H9 (cell line): Measurements from ENCODE around the gene CACNA2D3. TPM values are rescaled to one million over a fixed set of nuclear protein-coding genes. Genes with fewer than 3 reads are reported as not detected.

ENCODE experiments used
- DNase-seq: peaks from one replicate; pipeline ENCODE4 v3.0.0-alpha.2; 2017
- H2AFZ ChIP-seq: one replicate; pipeline ENCODE4 v1.6.1; 2013; ENCODE audit warnings: mild to moderate bottlenecking, low read length, control low read depth, moderate library complexity
- H2AK5ac ChIP-seq: 2 replicates; pipeline ENCODE4 v1.6.1; 2013; ENCODE audit warnings: low read length, control low read depth, mixed read lengths; ENCODE audit not compliant: insufficient read length
- H2BK120ac ChIP-seq: one replicate; pipeline ENCODE4 v1.6.1; 2013; ENCODE audit warnings: low read depth, mild to moderate bottlenecking, low read length, control low read depth, inconsistent platforms; ENCODE audit not compliant: poor library complexity, severe bottlenecking
- H2BK12ac ChIP-seq: 2 replicates; pipeline ENCODE4 v1.6.1; 2013; ENCODE audit warnings: low read length, control low read depth, mixed read lengths, low read depth; ENCODE audit not compliant: insufficient read length
- H2BK15ac ChIP-seq: 2 replicates; pipeline ENCODE4 v1.6.1; 2013; ENCODE audit warnings: low read depth, low read length, control low read depth
- H2BK20ac ChIP-seq: one replicate; pipeline ENCODE4 v1.6.1; 2013; ENCODE audit warnings: low read depth, mild to moderate bottlenecking, low read length, control low read depth, inconsistent platforms; ENCODE audit not compliant: poor library complexity, severe bottlenecking
- H2BK5ac ChIP-seq: 2 replicates; pipeline ENCODE4 v1.6.1; 2013; ENCODE audit warnings: low read length, control low read depth, mixed read lengths; ENCODE audit not compliant: insufficient read length
- H3K14ac ChIP-seq: 2 replicates; pipeline ENCODE4 v1.6.1; 2013; ENCODE audit warnings: low read length, control low read depth; ENCODE audit not compliant: insufficient read depth
- H3K18ac ChIP-seq: 2 replicates; pipeline ENCODE4 v1.6.1; 2013; ENCODE audit warnings: low read depth, mild to moderate bottlenecking, mixed read lengths, low read length, control low read depth; ENCODE audit not compliant: insufficient read length
- H3K23ac ChIP-seq: 2 replicates; pipeline ENCODE4 v1.6.1; 2013; ENCODE audit warnings: low read length, control low read depth, mixed read lengths, low read depth; ENCODE audit not compliant: insufficient read length
- H3K23me2 ChIP-seq: 2 replicates; pipeline ENCODE4 v1.6.1; 2013; ENCODE audit warnings: low read depth, mild to moderate bottlenecking, mixed read lengths, low read length, control low read depth; ENCODE audit not compliant: insufficient read length, poor library complexity, severe bottlenecking
- H3K27ac ChIP-seq: 2 replicates; pipeline ENCODE4 v1.5.1; 2013; ENCODE audit warnings: low read length, control low read depth, mixed read lengths, low read depth; ENCODE audit not compliant: insufficient read length
- H3K27me3 ChIP-seq: 2 replicates; pipeline ENCODE4 v1.6.1; 2013; ENCODE audit warnings: low read length, control low read depth, inconsistent platforms; ENCODE audit not compliant: insufficient read depth
- H3K4ac ChIP-seq: 2 replicates; pipeline ENCODE4 v1.6.1; 2013; ENCODE audit warnings: low read depth, mild to moderate bottlenecking, control low read depth, inconsistent platforms, low read length, moderate library complexity
- H3K4me1 ChIP-seq: 2 replicates; pipeline ENCODE4 v1.6.1; 2013; ENCODE audit warnings: low read length, control low read depth, inconsistent platforms; ENCODE audit not compliant: insufficient read depth
- H3K4me2 ChIP-seq: 2 replicates; pipeline ENCODE4 v1.6.1; 2013; ENCODE audit warnings: low read length, control low read depth, mixed read lengths; ENCODE audit not compliant: insufficient read length, insufficient read depth
- H3K56ac ChIP-seq: 2 replicates; pipeline ENCODE4 v1.6.1; 2013; ENCODE audit warnings: low read depth, mild to moderate bottlenecking, mixed read lengths, low read length, control low read depth; ENCODE audit not compliant: insufficient read length
- H3K79me1 ChIP-seq: 2 replicates; pipeline ENCODE4 v1.6.1; 2013; ENCODE audit warnings: low read depth, mild to moderate bottlenecking, moderate library complexity, low read length, control low read depth, inconsistent platforms; ENCODE audit not compliant: insufficient read depth, poor library complexity, severe bottlenecking
- H3K79me2 ChIP-seq: 2 replicates; pipeline ENCODE4 v1.6.1; 2013; ENCODE audit warnings: low read length, control low read depth, inconsistent platforms; ENCODE audit not compliant: insufficient read depth
- H3K9ac ChIP-seq: 2 replicates; pipeline ENCODE4 v1.6.1; 2013; ENCODE audit warnings: low read length, control low read depth, mixed read lengths; ENCODE audit not compliant: insufficient read length; ENCODE audit errors: extremely low read depth
- H3K9me3 ChIP-seq: one replicate; pipeline ENCODE4 v1.6.1; 2013; ENCODE audit warnings: low read depth, low read length, inconsistent platforms; ENCODE audit not compliant: control insufficient read depth
- H3T11ph ChIP-seq: one replicate; pipeline ENCODE4 v1.6.1; 2013; ENCODE audit warnings: mild to moderate bottlenecking, low read length, control low read depth, inconsistent platforms
- H4K20me1 ChIP-seq: one replicate; pipeline ENCODE4 v1.6.1; 2013; ENCODE audit not compliant: control insufficient read depth, insufficient read length, insufficient read depth
- H4K5ac ChIP-seq: 2 replicates; pipeline ENCODE4 v1.6.1; 2013; ENCODE audit warnings: low read depth, mild to moderate bottlenecking, mixed read lengths, low read length, control low read depth; ENCODE audit not compliant: insufficient read length
- H4K8ac ChIP-seq: replicated peaks from 2 replicates; pipeline ENCODE4 v1.6.1; 2013; ENCODE audit warnings: low read length, control low read depth, mixed read lengths, low read depth; ENCODE audit not compliant: insufficient read length
- H4K91ac ChIP-seq: 2 replicates; pipeline ENCODE4 v1.6.1; 2013; ENCODE audit warnings: low read depth, mild to moderate bottlenecking, moderate library complexity, mixed read lengths, low read length, control low read depth; ENCODE audit not compliant: insufficient read length
- H3K27ac Mint-ChIP-seq, 3 experiments: 2 replicates in 2 of 3; 3 replicates in 1 of 3; pipeline ENCODE4 v1.8.0; 2020 to 2021; ENCODE audit warnings: mixed read lengths in 3 of 3, mild to moderate bottlenecking in 1 of 3, moderate library complexity in 1 of 3
- H3K27me3 Mint-ChIP-seq: 2 replicates; pipeline ENCODE4 v1.8.0; 2021; ENCODE audit warnings: low read depth, mild to moderate bottlenecking, moderate library complexity, mixed read lengths
- H3K36me3 Mint-ChIP-seq, 3 experiments: 2 replicates in 2 of 3; 3 replicates in 1 of 3; pipeline ENCODE4 v1.8.0; 2020 to 2021; ENCODE audit warnings: low read depth in 3 of 3, mixed read lengths in 3 of 3; ENCODE audit not compliant: insufficient read depth in 1 of 3
- H3K4me1 Mint-ChIP-seq, 2 experiments: 2 replicates each; pipeline ENCODE4 v1.8.0; 2020; ENCODE audit warnings: mixed read lengths in 2 of 2
- H3K4me3 Mint-ChIP-seq, 2 experiments: 2 replicates in 1 of 2; 3 replicates in 1 of 2; pipeline ENCODE4 v1.8.0; 2020 to 2021; ENCODE audit warnings: mild to moderate bottlenecking in 2 of 2, mixed read lengths in 2 of 2, moderate library complexity in 1 of 2
- H3K9me3 Mint-ChIP-seq, 2 experiments: 2 replicates in 1 of 2; 3 replicates in 1 of 2; pipeline ENCODE4 v1.8.0; 2020; ENCODE audit warnings: mild to moderate bottlenecking in 2 of 2, mixed read lengths in 2 of 2, moderate library complexity in 1 of 2
- CTCF ChIP-seq: fragments of 200-600 bp; sonication (generic); conservative IDR thresholded peaks from 3 replicates; pipeline ENCODE4 v1.8.0; 2021; ENCODE audit warnings: antibody characterized with exemption, mild to moderate bottlenecking
- WGBS: extraction: QIAGEN DNeasy Blood & Tissue Kit; methylation state at CpG from one replicate; pipeline ENCODE4 v1.1.7; 2013; ENCODE audit warnings: missing lambda C conversion rate, low lambda C conversion rate, mixed read lengths; ENCODE audit not compliant: insufficient read length; ENCODE audit errors: extremely low coverage; 5-methylcytosine and 5-hydroxymethylcytosine counted together
- total RNA-seq: library from RNA; stranded (reverse); gene quantifications from 2 replicates; pipeline ENCODE4 v1.2.1, GENCODE V29; 2021

CACNA2D3 gene
- total RNA-seq, 1 experiment from 2014 or later, result 3.2 TPM

DNA sequence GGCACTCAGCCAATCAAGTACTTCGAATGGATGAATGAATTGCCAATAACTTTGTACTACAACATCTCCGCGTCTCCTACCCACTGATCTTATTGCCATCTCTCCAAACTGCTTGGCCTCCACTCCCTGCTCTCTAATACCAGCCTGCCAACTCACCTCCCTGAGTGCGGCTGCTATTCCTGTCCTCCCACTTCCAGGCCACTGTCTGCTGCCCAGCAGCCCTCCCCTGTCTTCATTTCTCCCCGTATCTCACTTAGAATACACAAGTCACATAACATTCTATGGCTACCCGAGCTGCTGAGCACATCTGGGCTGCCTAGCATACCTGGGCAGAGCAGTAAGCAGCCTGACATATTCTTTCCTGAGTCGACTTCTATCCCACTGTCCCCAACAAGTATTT is 955.4 kb downstream of the CACNA2D3 start:
- no peak overlapping the region for H3T11ph ChIP-seq
- no peak for DNase-seq
- no peaks in the 10 kb centered on the region for H3K23me2 ChIP-seq
- no peak overlapping the region for H2AK5ac ChIP-seq
- H3K56ac ChIP-seq, result no peak overlapping the region
- H3K4ac ChIP-seq, result no peak overlapping the region
- no peak overlapping the region for H4K8ac ChIP-seq
- no peak overlapping the region for H3K14ac ChIP-seq
- no peaks in the 10 kb centered on the region for H3K79me1 ChIP-seq
- TF ChIP-seq CTCF, result no peak
- H2BK12ac ChIP-seq, result no peak overlapping the region
- Mint-ChIP-seq H3K27me3 (no peaks in the 10 kb centered on the region), H3K4me1 (peaks cover 0 to 4% of the 10 kb centered on the region in 2 experiments; a peak in 2 of 4 replicates), H3K9me3 (no peaks in the 10 kb centered on the region; a peak in 1 of 5 replicates), H3K4me3 (no peak overlapping the region), H3K36me3 (no peaks in the 10 kb centered on the region), H3K27ac (no peak overlapping the region)
- no peaks in the 10 kb centered on the region for H3K4me1 ChIP-seq
- no peak overlapping the region for H2BK20ac ChIP-seq
- H3K18ac ChIP-seq, result no peak overlapping the region
- no peak overlapping the region for H4K91ac ChIP-seq
- no peak overlapping the region for H2BK120ac ChIP-seq
- no peak overlapping the region for H3K23ac ChIP-seq
- H2BK5ac ChIP-seq, result no peak overlapping the region
- no peak overlapping the region for H3K4me2 ChIP-seq
- no peak overlapping the region for H3K27ac ChIP-seq
- no peak overlapping the region for H2BK15ac ChIP-seq
- no peak overlapping the region for H4K5ac ChIP-seq
- H3K9me3 ChIP-seq, result no peaks in the 10 kb centered on the region
- H3K27me3 ChIP-seq, result no peaks in the 10 kb centered on the region
- no peaks in the 10 kb centered on the region for H4K20me1 ChIP-seq
- no peak overlapping the region for H3K9ac ChIP-seq
- WGBS, result no CpG with 5 or more reads among the region's 7 CpGs
- no peak overlapping the region for H2AFZ ChIP-seq
- H3K79me2 ChIP-seq, result no peaks in the 10 kb centered on the region
